ENCODE data around the gene TBC1D3B.
A peak's percentile ranks its signal among the peaks of the same experiment; 100 is the strongest.
"Not testable (repeated sequence)": the region's sequence is repeated elsewhere in the genome, so short reads cannot be mapped to it uniquely, and the experiment has no call there.

Gene TBC1D3B

DNA sequence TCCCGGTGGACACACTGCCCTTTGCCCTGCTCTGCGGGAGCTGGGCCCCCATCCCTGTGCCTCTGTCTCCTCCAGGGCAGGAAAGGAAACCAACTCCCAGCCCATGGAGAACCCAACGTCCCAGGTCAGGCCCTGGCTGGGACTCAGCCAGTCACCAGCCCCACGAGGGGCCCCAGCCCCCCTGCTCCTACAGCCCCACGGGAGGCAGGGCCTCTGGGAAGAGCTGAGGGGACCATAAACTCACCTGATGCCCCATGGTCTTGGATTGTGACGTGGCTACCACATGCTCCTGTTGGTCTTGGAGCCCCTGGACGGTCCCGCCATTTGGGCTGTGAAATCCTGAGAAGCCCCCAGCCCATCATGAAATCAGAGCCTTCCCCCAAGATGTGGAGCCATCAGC, 7.6 kb downstream of the TBC1D3B start:
- H3K4me2 ChIP-seq (ENCODE audit: low read depth, low read length); H3K9me2 ChIP-seq (replicated peaks; ENCODE audit: insufficient read depth, low read length); H3K4me3 ChIP-seq (ENCODE audit: low read length); H3K4me1 ChIP-seq (ENCODE audit: low read length); H3K36me3 ChIP-seq (replicated peaks; ENCODE audit: insufficient read depth, low read length); H3F3A ChIP-seq (ENCODE audit: insufficient read depth, low read length); H3K27me3 ChIP-seq (replicated peaks; ENCODE audit: insufficient read depth, low read length); H3K9ac ChIP-seq (ENCODE audit: low read length); H3K27ac ChIP-seq (ENCODE audit: low read length); H4K20me1 ChIP-seq (ENCODE audit: insufficient read depth, low read length); H3K79me2 ChIP-seq (ENCODE audit: low read length); H2AFZ ChIP-seq (ENCODE audit: low read length); H3K9me3 ChIP-seq (replicated peaks; ENCODE audit: insufficient read depth, low read length); DNase-seq: not testable (repeated sequence)

- H3F3A ChIP-seq (ENCODE audit: insufficient read depth, low read length), result no peaks in the 10 kb centered on the region
- no peak overlapping the region for H3K9ac ChIP-seq (ENCODE audit: low read length)
- no peak overlapping the region for H3K4me2 ChIP-seq (ENCODE audit: low read depth, low read length)
Measured at GRCh38 chr17:36153895-36154610, 22.4 kb downstream of the TBC1D3B start.

GRCh38 chr17:36152639-36153120, 23.8 kb downstream of the TBC1D3B start:
- Histone ChIP-seq H3K27ac (ENCODE audit: low read length) (no peak overlapping the region), H3F3A (ENCODE audit: insufficient read depth, low read length) (no peaks in the 10 kb centered on the region), H3K36me3 (replicated peaks; ENCODE audit: insufficient read depth, low read length) (no peaks in the 10 kb centered on the region), H3K4me2 (ENCODE audit: low read depth, low read length) (no peak overlapping the region), H3K9me2 (replicated peaks; ENCODE audit: insufficient read depth, low read length) (no peaks in the 10 kb centered on the region), H3K9me3 (replicated peaks; ENCODE audit: insufficient read depth, low read length) (no peaks in the 10 kb centered on the region), H3K4me3 (ENCODE audit: low read length) (no peak overlapping the region), H3K4me1 (ENCODE audit: low read length) (peaks cover 17% of the 10 kb centered on the region), H3K9ac (ENCODE audit: low read length) (no peak overlapping the region), H3K79me2 (ENCODE audit: low read length) (no peaks in the 10 kb centered on the region), H2AFZ (ENCODE audit: low read length) (no peak overlapping the region), H3K27me3 (replicated peaks; ENCODE audit: insufficient read depth, low read length) (no peaks in the 10 kb centered on the region), H4K20me1 (ENCODE audit: insufficient read depth, low read length) (no peaks in the 10 kb centered on the region)
- DNase-seq, result peak; percentile 8
- no peak for TF ChIP-seq EZH2phosphoT487 (IDR thresholded peaks at IDR 0.05; ENCODE audit: low read length)
- no peak for TF ChIP-seq EZH2 (optimal IDR thresholded peaks at IDR 0.05; ENCODE audit: low read depth, low read length)
- TF ChIP-seq CTCF (IDR thresholded peaks at IDR 0.05; ENCODE audit: low read length), result peak; percentile 12; the same call in 1 of the 2 replicates

More at GRCh38 chr17:36153895-36154610, 22.4 kb downstream of the TBC1D3B start:
- H2AFZ ChIP-seq (ENCODE audit: low read length), result no peak overlapping the region
- no peaks in the 10 kb centered on the region for H4K20me1 ChIP-seq (ENCODE audit: insufficient read depth, low read length)
- H3K4me3 ChIP-seq (ENCODE audit: low read length), result no peak overlapping the region
- no peaks in the 10 kb centered on the region for H3K36me3 ChIP-seq (replicated peaks; ENCODE audit: insufficient read depth, low read length)
- DNase-seq, result no peak
- TF ChIP-seq CTCF (IDR thresholded peaks at IDR 0.05; ENCODE audit: low read length) (no peak), EZH2 (optimal IDR thresholded peaks at IDR 0.05; ENCODE audit: low read depth, low read length) (no peak), EZH2phosphoT487 (IDR thresholded peaks at IDR 0.05; ENCODE audit: low read length) (no peak)
- no peaks in the 10 kb centered on the region for H3K9me3 ChIP-seq (replicated peaks; ENCODE audit: insufficient read depth, low read length)
- H3K27ac ChIP-seq (ENCODE audit: low read length), result no peak overlapping the region
- peaks cover 7% of the 10 kb centered on the region for H3K4me1 ChIP-seq (ENCODE audit: low read length)
- H3K9me2 ChIP-seq (replicated peaks; ENCODE audit: insufficient read depth, low read length), result no peaks in the 10 kb centered on the region
- no peaks in the 10 kb centered on the region for H3K27me3 ChIP-seq (replicated peaks; ENCODE audit: insufficient read depth, low read length)
- no peaks in the 10 kb centered on the region for H3K79me2 ChIP-seq (ENCODE audit: low read length)
